Liver (tissue), 9 donors: ENCODE measurements around the gene DAD1. TPM values are rescaled to one million over a fixed set of nuclear protein-coding genes. Genes with fewer than 3 reads are reported as not detected.

Source experiments
- DNase-seq: peaks from one replicate; pipeline ENCODE4 v3.0.0-alpha.2; 2017; ENCODE audit warnings: low spot score
- H3K27ac ChIP-seq, 2 donors: one replicate each; pipeline ENCODE4 v1.7.0; 2013; ENCODE audit warnings: inconsistent platforms in 2 of 2, low read length in 2 of 2, control low read depth in 1 of 2, low read depth in 1 of 2, mild to moderate bottlenecking in 1 of 2
- H3K27me3 ChIP-seq, 4 donors: one replicate each; pipeline versions ENCODE4 v1.6.1 to v1.7.0; 2013; ENCODE audit warnings: low read length in 3 of 4, inconsistent platforms in 1 of 4, mild to moderate bottlenecking in 1 of 4, moderate library complexity in 1 of 4; ENCODE audit not compliant: control insufficient read depth in 4 of 4, insufficient read depth in 4 of 4
- H3K36me3 ChIP-seq, 4 donors: one replicate each; pipeline versions ENCODE4 v1.6.1 to v1.7.0; 2013; ENCODE audit warnings: low read length in 3 of 4, mild to moderate bottlenecking in 3 of 4, low read depth in 1 of 4, moderate library complexity in 1 of 4; ENCODE audit not compliant: control insufficient read depth in 4 of 4, insufficient read depth in 3 of 4
- H3K4me1 ChIP-seq, 4 donors: one replicate each; pipeline versions ENCODE4 v1.6.1 to v1.7.0; 2013; ENCODE audit warnings: low read length in 3 of 4, mild to moderate bottlenecking in 3 of 4, moderate library complexity in 1 of 4; ENCODE audit not compliant: control insufficient read depth in 4 of 4, insufficient read depth in 4 of 4
- H3K4me3 ChIP-seq, 3 donors: one replicate each; pipeline versions ENCODE4 v1.6.1 to v1.7.0; 2013; ENCODE audit warnings: low read length in 3 of 3, control low read depth in 1 of 3, low read depth in 1 of 3, mild to moderate bottlenecking in 1 of 3
- H3K9ac ChIP-seq, 2 donors: one replicate each; pipeline ENCODE4 v1.7.0; 2013; ENCODE audit warnings: low read length in 2 of 2, mild to moderate bottlenecking in 2 of 2, moderate library complexity in 2 of 2, control low read depth in 1 of 2, low read depth in 1 of 2
- H3K9me3 ChIP-seq, 4 donors: one replicate each; pipeline versions ENCODE4 v1.6.1 to v1.7.0; 2013; ENCODE audit warnings: low read length in 3 of 4; ENCODE audit not compliant: control insufficient read depth in 4 of 4
- ATF3 ChIP-seq: IDR thresholded peaks from 2 replicates; pipeline ENCODE4 v1.6.1; 2016; ENCODE audit warnings: antibody characterized with exemption
- CTCF ChIP-seq: fragments of 150-350 bp; IDR thresholded peaks from 2 replicates; pipeline ENCODE4 v1.5.1; 2017; ENCODE audit warnings: improper control_type of control experiment, low read depth, low read length; ENCODE audit not compliant: missing input control
- EGR1 ChIP-seq, 2 donors: IDR thresholded peaks; 2 replicates each; pipeline ENCODE4 v1.6.1; 2016 to 2018; ENCODE audit warnings: antibody characterized with exemption in 2 of 2, low read depth in 2 of 2
- FOXA1 ChIP-seq: IDR thresholded peaks from 2 replicates; pipeline ENCODE4 v1.6.1; 2016; ENCODE audit warnings: antibody characterized with exemption
- FOXA2 ChIP-seq: IDR thresholded peaks from 2 replicates; pipeline ENCODE4 v1.6.1; 2016; ENCODE audit warnings: antibody characterized with exemption
- HNF4A ChIP-seq, 2 donors: conservative IDR thresholded peaks; 2 replicates each; pipeline ENCODE4 v1.6.1; 2016; ENCODE audit warnings: antibody characterized with exemption in 2 of 2, mild to moderate bottlenecking in 2 of 2
- HNF4G ChIP-seq: IDR thresholded peaks from 2 replicates; pipeline ENCODE4 v1.6.1; 2016; ENCODE audit warnings: antibody characterized with exemption
- NR2F2 ChIP-seq: IDR thresholded peaks from 2 replicates; pipeline ENCODE4 v1.6.1; 2016; ENCODE audit warnings: antibody characterized with exemption
- RAD21 ChIP-seq, 2 donors: IDR thresholded peaks; 2 replicates each; pipeline ENCODE4 v1.6.1; 2016; ENCODE audit warnings: antibody characterized with exemption in 2 of 2, mild to moderate bottlenecking in 2 of 2
- REST ChIP-seq: IDR thresholded peaks from 2 replicates; pipeline ENCODE4 v1.6.1; 2016; ENCODE audit warnings: antibody characterized with exemption, mild to moderate bottlenecking
- RXRA ChIP-seq, 2 donors: IDR thresholded peaks; 2 replicates each; pipeline ENCODE4 v1.6.1; 2017 to 2018; ENCODE audit warnings: antibody characterized with exemption in 2 of 2, mild to moderate bottlenecking in 1 of 2
- TAF1 ChIP-seq: conservative IDR thresholded peaks from 2 replicates; pipeline ENCODE4 v1.6.1; 2016; ENCODE audit warnings: antibody characterized with exemption, mild to moderate bottlenecking
- YY1 ChIP-seq: IDR thresholded peaks from 2 replicates; pipeline ENCODE4 v1.6.1; 2016; ENCODE audit warnings: antibody characterized with exemption, mild to moderate bottlenecking
- WGBS: extraction: QIAGEN DNeasy Blood & Tissue Kit; methylation state at CpG from one replicate; pipeline ENCODE4 v1.1.7; 2013; 5-methylcytosine and 5-hydroxymethylcytosine counted together
- polyA plus RNA-seq, 2 donors: library from polyadenylated mRNA; stranded (reverse) in 1 of 2; unstranded in 1 of 2; fragments of 200-250 nt in 1 of 2; fragments of >200 nt in 1 of 2; fragmentation: Nextera tagmentation in 1 of 2; extraction: Ambion mirVana in 1 of 2; gene quantifications; one replicate each; pipeline versions ENCODE4 v1.2.1 to v1.2.3, GENCODE V29; 2013 to 2015
- total RNA-seq, 2 donors: library from RNA; depleted of rRNA; stranded (reverse); fragments of >200 nt; gene quantifications; one replicate each; pipeline ENCODE4 v1.2.3, GENCODE V29; 2014
- donor health status: healthy.
- donor health status: healthy.
- donor health status: healthy.
- donor health status: healthy.
- donor health status: healthy.

The DAD1 gene
- total and polyA plus RNA-seq, 4 donors = 142 to 254 (median 205) TPM

GRCh38 chr14:22613736-22614239, 24.8 kb upstream of the DAD1 start:
- no peaks in the 10 kb centered on the region for H3K27me3 ChIP-seq
- no peak overlapping the region for H3K4me3 ChIP-seq
- TF ChIP-seq RXRA (IDR thresholded peaks at IDR 0.05) = no peak
- no peak for TF ChIP-seq REST
- no peak for TF ChIP-seq FOXA1
- no peak for TF ChIP-seq NR2F2
- TF ChIP-seq CTCF = no peak
- TF ChIP-seq EGR1 (IDR thresholded peaks at IDR 0.05; ENCODE audit: low read depth in 2 of 2) = no peak
- no peak for TF ChIP-seq RAD21 (IDR thresholded peaks at IDR 0.05)
- TF ChIP-seq HNF4G = no peak
- no peak for TF ChIP-seq HNF4A (conservative IDR thresholded peaks at IDR 0.05)
- TF ChIP-seq FOXA2 = no peak
- peaks cover 0 to 3% (median 0%) of the 10 kb centered on the region in 4 donors for H3K4me1 ChIP-seq
- H3K36me3 ChIP-seq = peaks cover 12 to 32% (median 25%) of the 10 kb centered on the region in 4 donors
- no peaks in the 10 kb centered on the region for H3K9me3 ChIP-seq
- DNase-seq = no peak
- WGBS = 85% methylated on average over 3 of the region's 3 CpGs
- H3K9ac ChIP-seq = no peak overlapping the region
- H3K27ac ChIP-seq = no peak overlapping the region

- H3K27ac ChIP-seq = no peak overlapping the region
- H3K27me3 ChIP-seq = no peaks in the 10 kb centered on the region
- no peak for TF ChIP-seq NR2F2
- TF ChIP-seq YY1 = no peak
- TF ChIP-seq TAF1 = no peak
- H3K4me1 ChIP-seq = peaks cover 0 to 3% (median 0%) of the 10 kb centered on the region in 4 donors
- H3K36me3 ChIP-seq = peaks cover 12 to 35% (median 26%) of the 10 kb centered on the region in 4 donors
- no peak overlapping the region for H3K4me3 ChIP-seq
- 78% methylated on average over 2 of the region's 2 CpGs for WGBS
- no peak overlapping the region for H3K9ac ChIP-seq
- H3K9me3 ChIP-seq = no peaks in the 10 kb centered on the region
- DNase-seq = no peak
These were observed 24.2 kb upstream of the DAD1 start for GRCh38 chr14:22613106-22613695.

GRCh38 chr14:22610931-22611330, 21.9 kb upstream of the DAD1 start:
- TF ChIP-seq NR2F2 = no peak
- no peak for TF ChIP-seq HNF4A (conservative IDR thresholded peaks at IDR 0.05)
- no peak for TF ChIP-seq HNF4G
- no peak for TF ChIP-seq CTCF
- no peak for TF ChIP-seq FOXA1
- TF ChIP-seq RXRA (IDR thresholded peaks at IDR 0.05) = no peak
- TF ChIP-seq ATF3 = no peak
- Histone ChIP-seq H3K4me1 (peaks cover 0 to 3% (median 0%) of the 10 kb centered on the region in 4 donors), H3K9ac (no peak overlapping the region), H3K9me3 (no peaks in the 10 kb centered on the region), H3K27ac (no peak overlapping the region), H3K4me3 (no peak overlapping the region), H3K36me3 (peaks cover 16 to 58% (median 40%) of the 10 kb centered on the region in 4 donors), H3K27me3 (no peaks in the 10 kb centered on the region)
- WGBS = 97% methylated on average over 2 of the region's 2 CpGs
- DNase-seq = no peak
